Amniotic epithelial cell (primary cell): ENCODE measurements around the gene SUSD3.
A peak's percentile ranks its signal among the peaks of the same experiment; 100 is the strongest.

Experiments used
- DNase-seq: peaks from one replicate; pipeline ENCODE4 v3.0.0-alpha.2; 2010; ENCODE audit warnings: low read depth

Gene SUSD3

DNA sequence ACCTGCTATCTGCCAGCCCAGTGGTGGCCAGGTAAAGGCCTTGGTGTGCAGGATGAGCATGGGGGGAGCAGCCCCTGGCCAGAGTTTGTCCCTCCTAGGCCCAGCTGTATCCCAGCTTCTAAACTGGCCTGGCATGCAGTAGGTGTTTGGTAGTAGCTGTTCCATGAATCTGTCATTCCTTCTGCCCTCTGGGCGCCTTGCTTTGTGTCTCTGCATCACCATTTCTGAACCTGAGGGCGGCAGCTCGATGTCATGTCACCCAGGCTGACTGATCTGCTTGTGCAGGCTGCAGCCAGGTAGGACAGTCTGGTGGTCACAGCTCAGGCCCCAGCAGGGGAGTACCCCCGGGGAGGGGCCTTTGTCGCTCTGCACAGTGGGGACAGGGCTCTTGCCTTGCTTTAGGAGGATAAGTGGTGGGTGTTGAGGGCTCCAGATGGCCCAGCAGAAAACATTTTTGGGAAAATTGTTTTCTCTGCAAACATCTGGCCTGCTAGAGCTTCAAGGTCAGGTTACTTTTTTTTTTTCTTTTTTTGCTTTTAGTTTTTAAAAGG is 4.6 kb upstream of the SUSD3 start:
- DNase-seq: no peak

DNA sequence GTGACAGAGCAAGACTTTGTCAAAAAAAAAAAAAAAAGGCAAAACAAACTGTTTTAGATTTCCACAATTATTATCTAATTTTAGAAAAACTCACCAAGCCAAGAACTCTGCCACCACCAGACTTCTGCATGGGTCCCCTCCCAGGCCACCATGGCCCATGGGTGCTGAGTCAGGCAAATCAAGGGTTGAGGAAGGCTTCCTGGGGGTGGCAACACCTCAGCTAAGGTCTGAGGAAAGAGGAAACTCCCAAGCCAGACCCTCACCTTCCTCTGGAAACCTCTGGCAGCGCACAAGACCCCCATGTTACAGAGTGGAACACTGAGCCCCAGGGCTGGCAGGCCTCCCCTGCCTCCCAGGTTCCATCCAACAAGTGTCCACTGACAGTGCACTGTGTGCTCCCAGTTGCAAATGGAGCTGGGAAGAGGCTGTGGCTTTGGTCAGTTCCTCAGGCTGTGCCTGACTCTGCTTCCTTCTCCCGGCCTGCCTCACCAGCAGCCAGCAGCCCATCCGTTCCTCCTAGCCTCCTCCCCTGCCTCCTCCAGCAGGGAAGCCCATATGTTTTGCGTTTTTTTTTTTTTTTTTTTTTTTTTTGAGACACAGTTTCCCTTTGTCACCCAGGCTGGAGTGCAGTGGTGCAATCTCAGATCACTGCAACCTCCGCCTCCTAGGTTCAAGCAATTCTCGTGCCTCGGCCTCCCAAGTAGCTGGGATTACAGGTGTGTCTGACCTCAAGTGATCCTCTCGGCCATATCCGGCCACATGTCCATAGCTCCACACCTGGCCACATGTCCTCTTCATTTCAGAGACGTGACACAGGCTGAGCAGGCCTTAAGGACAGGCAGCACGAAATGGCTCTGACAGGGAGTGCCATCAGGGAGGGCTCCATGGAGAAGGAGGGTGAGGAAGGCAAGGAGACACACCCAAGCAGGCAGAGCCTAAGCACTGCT is 3.5 kb upstream of the SUSD3 start:
- DNase-seq: no peak

DNA sequence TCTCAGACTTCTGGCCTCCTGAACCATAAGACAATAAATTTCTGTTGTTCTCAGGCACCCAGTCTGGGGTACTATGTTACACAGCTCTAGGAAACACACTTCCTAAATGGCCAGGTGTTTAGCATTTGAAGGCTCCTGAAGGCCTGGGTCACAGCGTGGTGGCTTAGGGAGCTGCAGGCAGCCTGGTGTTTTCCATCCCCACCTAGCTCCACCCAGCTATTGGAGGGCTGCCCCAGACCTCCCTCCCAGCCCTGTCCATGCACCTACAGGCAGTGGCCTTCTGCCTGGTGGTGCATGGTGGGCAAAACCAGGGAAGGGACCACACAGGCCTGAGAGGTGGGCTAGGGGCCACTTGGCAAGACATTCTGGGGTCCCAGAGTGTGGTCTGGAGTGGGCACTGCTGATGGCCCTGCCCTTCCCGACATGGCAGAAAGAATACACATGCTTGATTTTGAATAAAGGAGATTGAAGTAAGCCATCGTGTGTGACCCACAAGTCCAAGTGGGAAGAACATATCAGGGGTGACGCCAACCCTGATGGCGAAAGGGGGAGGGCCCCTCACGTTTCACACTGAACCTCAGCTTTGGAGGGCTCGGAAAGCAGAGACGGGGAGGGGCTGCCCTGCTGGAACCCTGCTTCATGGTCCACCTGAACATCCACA is 1.3 kb upstream of the SUSD3 start:
- DNase-seq: no peak

DNA sequence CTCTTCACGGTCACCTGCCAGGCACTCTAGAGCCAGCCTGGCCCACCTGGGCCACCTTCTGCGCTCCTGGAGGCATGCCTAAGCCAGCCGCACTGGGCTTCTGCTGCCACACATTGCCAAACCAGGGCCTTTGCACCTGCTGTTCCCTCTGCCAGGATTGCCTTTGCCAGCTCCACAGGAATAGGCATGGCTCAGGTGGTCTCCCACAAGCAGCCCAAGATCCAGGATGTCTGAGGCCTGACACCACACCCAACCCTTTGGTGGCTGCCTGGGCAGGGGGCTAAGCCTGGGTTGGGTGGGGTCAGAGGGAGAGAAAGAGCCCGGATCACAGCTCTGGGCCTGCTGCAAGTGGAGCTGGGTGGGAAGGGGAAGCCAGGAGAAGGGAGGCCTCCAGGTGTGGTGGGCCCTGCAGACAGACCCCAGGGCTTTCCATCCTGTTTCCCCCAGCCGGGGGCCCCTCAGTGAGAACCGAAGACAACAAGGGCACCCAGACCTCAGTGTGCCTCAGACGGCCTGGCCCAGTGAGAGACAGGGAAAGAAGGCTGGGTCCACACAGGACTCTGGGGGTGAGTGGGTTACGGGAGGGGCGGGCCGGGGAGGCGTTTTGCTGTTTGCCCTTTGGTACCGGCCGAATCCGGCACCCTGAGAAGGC is 672 bp upstream of the SUSD3 start:
- no peak for DNase-seq

DNA sequence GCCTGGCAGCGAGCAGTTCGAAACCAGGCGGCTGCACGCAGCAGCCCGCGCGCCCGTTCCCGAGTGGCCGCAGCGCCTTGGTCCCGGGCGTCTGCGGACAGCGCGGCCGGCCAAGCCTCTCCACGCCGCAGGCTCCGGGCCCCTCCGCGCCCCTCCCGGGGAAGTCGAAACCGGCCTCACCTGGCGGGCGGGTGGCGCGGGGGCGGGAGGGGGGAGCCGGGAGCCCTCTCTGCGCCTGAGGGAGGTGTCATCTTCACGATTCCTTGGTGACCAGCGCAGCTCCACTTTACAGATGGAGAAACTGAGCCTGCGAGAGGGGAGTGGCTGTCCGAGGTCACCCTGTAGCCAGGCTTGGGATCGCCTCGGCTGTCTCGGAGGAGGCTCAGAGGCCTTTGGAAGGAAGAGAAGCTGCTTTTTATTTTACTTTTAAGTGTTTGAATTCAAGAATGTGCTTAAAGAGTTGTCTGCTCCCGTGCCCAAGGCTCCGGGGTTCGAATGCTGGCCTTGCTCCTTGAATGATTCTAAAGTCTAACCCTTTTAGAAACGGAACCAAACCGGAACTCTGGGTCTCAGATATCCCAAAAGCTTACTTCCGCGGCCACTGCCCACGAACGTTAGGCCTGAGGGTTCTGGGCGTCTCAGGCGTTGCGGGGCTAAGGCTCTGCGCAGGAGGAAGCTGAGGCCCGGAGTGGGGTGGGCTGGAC is 662 bp downstream of the SUSD3 start:
- DNase-seq: no peak

DNA sequence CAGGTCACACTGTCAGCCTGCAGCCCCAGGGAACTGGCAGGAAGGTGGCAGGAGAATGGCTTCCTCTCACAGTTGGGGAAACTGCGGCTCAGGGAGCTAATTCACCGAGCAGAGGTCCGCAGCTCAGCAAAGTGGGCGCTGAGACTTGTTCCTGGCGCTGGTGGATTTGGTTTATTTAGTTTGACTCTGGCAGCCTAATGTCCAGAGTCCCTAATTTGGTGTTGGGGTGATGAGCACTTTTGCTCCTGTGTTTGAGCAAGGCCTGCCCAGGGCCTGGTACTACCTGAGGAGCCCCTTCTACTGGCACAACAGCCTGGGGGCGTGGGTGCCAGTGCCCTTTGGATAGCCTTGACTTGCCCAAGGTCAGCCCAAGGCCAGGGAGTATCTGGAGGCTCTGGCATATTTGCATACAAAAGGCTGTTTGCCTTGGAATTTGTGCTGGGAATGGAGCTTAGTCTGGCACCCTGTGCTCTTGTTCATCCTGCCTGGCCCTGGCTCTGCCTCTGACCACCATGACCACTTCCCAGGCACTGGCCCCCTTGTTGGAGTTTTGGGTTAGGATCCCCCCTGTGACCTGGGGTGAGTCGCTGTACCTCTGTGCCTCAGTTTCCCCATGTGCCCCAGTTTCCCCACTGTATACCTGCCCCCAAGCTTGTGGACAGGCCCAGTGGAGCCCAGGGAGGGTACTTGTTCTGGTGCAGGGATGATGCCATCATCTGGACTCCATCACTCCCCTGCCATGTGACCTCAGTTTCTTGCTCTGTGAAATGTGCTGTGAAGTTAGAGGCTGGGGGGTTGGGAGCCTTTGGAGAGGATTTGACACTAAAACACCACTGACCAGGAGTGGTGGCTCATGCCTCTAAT is 1.4 kb downstream of the SUSD3 start:
- no peak for DNase-seq

DNA sequence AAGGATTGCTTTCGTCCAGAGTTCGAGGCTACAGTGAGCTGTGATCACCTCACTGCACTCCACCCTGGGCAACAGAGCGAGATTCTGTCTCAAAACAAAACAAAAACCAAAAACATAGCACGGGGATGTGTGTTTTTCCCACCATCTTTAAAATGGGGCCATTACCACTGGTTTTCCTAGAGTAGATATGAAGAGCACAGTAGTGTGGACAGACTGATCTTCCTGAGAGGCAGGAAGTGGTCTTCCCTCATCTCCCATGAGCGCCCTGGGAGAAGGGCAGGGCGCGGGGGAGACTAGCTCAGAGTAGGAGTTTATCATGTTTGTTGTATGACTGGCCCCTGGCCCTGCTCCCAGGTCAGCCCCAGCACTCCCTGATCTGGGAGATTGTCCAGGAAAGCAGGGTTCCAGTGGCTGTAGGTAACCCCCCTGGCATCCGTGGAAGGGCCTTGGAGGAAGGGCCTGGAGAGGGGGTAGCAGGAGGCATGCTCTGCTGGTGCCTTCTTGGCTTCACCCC is 2.3 kb downstream of the SUSD3 start:
- peak; percentile 95 for DNase-seq

DNA sequence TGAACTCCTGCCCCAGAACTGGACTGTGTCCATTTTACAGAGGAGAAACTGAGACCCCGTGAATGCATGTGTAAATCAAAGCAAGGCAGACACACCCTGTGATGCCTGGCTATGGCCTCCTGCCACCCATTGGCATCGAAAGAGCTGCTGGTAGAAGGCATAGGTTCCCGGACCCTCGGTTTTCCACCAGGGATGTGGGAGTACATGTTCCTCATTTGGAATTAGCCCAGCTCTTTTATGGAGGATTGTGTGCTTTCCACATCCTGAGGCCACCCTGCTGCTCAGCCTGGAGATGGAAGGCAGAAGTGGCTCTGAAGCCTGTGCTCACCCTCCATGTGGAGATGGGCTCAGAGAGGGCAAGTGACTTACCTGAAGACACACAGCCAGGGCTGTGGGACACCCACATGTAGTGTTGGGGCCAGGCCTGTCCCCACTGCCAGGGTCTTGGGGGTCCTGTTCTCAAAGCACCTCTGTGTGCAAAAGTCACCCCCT is 2.8 kb downstream of the SUSD3 start:
- peak; percentile 63 for DNase-seq

DNA sequence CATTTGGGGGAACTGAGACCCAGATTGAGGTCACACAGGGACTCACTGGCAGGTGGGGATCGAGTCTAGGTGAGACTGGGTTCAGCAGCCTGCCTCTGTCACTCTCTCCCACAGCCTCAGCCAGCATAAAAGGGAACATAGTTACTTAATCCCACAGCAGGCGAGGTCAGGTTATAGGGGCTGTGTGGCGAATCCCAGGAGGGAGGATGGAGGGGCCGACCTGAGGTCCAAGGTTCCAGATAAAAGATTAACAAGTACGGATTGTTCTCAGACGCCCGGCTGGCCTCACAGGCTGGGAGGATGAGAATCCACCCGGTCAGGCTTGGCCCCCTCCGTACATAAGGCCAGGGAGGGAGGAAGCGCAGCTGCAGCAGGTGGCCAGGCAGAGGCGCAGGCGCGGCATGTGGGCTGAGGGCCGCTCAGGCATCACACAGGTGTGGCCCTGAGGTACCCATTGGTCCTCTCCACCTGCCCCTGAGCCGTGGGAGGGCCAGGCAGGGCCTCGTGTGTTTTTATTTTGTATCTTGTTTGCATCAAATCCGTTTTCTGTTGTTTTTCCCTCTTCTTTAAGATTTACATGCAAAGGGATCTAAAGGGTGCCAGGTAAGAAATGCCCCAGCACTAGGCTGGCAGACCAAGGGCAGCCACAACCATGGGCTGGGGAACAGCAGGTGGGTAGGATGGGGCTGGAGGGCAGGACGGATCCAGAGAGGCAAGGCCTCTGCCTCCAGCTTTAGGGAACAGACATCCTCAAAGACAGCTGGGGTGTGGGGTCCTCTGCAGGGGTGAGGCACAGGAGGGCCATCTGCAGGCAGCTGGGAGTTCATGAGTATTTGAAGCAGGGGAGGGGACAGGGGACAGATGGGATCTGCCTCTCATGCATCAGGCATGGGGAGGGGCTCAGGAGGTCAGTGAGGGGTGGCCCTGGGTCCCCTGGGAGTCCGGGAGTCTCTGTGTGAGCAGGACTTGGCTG is 3.6 kb downstream of the SUSD3 start:
- DNase-seq: peak; percentile 60

DNA sequence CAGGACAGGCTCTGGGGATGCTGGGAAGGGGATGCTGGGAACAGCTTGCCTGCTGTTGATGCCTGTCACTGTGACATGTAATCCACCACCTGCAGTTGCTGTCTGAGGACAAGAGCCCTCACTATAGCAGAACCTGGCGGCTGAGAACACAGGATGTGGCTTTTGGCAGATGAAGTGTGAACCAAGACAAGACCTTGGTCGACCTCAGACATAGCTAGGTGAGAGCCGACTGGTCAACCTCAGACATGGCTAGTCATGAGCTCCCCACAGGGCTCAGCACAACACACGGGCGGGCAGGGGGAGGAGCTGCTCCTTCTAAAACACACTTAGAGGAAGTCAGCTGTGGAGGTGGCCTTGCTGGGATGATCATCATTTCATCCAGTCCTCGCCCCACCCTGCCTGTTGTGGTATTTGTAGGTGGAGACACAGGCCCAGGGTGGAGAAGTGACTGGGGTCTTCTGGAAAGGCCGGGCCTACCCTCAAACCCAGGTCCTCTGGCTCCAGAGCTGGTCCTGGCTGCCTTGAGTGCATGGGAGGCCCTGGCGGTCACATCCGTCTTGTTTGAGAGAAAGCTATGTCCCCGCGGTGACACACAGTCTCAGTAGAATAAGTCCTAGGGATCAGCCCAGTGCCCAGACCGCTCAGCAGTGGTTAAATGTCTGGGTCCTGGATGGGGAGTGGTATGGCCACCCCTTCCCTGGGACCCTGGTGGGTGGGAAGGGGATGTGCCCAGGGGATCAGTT is 6.1 kb downstream of the SUSD3 start:
- DNase-seq: no peak

DNA sequence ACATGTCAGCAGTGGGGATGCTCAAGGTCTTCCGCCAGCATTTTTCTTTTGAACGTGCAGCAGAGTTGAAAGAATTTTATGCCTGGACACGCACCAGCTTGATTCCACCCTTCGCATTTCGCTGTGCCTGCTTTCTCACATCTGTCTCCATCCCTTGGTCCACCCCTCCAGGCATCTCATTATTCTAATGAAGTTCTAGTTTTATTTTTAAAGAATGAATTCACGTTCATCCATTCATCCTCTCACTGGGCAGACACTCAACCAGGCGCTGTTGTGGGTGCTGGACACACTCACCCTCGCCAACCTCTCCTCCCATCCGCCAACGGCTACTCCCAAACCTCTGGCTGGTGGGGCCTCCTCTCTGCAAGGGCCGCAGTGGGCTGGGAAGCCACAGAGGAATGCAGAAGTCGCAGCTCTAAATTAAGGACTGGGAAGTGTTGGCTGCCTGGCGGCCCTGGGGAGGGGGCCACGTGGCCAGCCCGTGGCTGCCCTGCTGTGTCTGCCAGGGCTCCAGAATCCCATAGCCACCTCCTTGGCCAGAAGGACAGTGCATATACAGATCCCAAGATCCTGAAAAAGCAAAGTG is 6.7 kb downstream of the SUSD3 start:
- no peak for DNase-seq

DNA sequence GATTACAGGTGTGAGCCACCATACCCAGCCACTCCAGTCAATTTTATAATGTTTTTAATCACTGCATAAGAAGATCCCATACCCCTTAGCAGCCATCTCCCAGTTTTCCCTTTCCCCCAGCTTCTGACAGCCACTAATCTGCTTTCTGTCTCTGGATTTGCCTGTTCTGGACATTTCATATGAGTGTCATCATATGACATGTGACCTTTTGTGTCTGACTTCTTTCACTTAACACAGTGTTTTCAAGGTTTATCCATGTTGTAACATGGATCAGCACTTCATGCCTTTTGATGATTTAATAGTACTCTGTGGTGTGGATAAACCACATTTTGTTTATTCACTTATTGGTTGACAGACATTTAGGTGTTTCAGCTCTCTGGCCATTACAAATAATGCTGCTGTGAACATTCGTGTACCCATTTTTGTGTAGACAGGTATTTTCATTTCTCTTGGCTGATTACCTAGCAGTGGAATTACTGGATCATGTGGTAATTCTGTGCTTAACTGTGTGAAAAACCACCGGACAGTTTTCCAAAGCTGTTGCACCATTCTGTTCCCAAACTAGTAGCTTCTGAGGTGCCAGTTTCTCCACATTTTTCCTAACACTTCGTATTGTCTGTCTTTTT is 8.6 kb downstream of the SUSD3 start:
- DNase-seq: peak; percentile 70

DNA sequence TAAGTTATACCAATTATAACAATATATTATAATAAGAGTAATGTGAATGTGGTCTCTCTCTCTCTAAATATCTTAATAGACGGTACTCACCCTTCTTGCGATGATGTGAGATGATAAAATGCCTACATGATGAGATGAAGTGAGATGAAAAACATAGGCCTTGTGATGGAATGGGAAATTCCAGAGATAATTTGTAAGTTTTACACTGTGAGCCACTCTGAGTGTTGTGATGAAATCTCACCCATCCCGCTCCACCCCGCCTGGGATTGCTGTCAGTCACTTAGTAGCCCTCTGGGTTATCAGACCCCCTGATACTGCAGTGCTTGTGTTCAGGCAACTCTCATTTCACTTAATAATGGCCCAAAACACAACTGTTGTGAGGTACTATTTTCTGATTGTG is 10.5 kb downstream of the SUSD3 start:
- peak; percentile 81 for DNase-seq

DNA sequence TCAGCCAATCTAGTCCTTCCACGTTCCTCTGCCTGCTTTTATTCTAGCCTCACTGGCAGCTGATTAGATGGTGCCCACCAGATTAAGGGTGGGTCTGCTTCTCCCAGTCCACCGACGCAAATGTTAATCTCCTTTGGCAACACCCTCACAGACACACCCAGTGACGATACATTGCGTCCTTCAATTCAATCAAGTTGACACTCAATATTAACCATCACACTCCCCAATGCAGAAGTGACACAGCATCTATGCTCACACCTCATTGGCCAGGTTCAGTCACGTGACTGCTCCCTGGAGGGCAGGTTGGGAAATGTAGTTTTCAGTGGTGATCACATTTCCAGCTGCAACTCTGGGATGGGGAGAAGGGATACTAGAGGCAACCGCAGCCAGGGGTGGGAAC is 13.0 kb downstream of the SUSD3 start:
- DNase-seq: peak; percentile 66

DNA sequence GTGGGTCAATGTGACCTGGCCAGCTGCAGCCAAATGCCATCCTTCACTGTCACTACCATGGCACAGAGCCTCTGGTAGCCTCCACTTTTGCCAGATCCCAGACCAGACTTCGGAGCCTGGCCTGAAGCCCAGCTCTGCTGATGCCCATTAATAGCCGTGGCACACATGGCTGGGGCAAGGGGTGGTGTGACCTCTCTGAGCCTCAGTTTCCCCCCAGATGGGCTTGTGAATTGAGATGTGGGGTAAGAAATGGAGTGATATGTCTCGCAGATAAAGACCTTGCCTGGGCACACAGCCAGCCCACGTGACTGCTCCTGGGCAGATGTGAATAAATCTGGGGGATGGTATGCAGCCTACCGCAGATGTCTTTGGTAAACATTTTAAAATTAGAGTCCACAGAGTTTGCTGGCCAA is 13.9 kb downstream of the SUSD3 start:
- peak; percentile 90 for DNase-seq

DNA sequence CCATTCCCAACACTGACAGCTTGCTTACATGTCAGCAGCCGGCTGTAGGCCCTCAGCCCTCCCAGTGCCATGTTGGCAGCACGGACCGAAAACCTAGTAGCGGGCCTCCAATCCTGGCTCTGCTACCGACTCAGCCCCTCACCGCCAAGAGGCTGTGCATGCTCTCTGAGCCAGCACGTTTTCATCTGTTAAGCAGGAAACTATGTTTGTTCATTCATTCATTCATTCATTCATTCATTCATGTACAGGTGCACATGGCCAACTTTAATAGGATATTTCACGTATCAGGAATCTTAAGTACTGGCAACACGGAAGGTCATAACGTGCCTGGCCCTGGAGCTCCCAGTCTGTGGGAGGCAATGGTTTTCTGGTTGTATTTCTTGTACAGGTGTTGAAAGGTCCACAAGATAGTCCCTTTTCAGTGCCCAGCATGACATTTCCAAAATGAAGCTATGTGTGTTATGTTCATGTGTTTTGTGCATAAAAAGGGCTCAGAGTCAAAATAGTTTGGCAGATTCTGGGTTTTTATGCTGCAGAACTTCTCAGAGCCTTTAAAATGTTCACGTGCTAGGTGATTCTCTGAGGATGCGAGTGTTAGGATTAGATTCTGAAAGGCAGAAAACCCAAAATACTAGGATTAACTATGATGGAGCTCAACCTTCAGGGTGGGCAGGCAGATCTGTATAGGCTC is 17.7 kb downstream of the SUSD3 start:
- DNase-seq: no peak

DNA sequence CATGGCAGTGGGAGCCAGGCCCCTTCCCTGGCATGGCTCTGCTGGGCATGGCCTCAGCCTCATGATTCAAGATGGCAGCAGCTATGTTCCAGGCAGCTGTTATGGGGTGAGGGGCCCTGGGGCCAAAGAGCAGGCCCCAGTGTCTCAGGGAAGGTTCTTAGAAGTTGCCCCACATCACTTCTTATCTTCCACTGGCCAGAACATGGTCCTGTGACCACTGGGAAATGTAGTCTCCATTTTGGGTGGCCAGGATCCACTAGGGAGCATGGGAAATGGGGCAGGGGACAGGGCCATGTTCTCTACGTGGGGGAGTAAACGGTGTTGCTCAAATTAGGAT is 18.3 kb downstream of the SUSD3 start:
- no peak for DNase-seq
